Measurements from ENCODE around the gene EDN1. TPM values are rescaled to one million over a fixed set of nuclear protein-coding genes. Genes with fewer than 3 reads are reported as not detected.

Gene EDN1
- total and polyA plus RNA-seq, 7 experiments from 2014 or later, result 0.12 to 1.7 (median 1.4) TPM; not detected in 1

DNA sequence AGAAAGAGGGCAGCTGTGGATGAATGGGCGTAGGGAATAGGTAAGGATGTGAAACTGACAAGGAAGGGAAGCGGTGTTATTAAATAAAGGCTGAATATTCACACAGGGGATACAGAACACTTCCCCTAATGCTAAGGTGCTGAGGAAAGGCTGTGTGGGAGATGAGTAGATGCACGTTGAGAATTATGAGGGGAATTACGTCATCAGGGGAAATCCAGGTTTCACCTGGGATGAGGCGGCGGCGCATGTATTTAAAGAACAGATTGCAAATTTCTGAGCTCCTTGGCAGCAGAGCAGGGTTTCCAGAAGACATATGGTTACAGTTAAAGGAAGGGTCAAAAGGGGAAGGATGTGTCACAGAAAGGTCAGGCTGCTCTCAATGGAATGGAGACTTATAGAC lies 28.7 kb upstream of the EDN1 start:
- no peak overlapping the region for H3K4me3 ChIP-seq (ENCODE audit: low read length)
- Mint-ChIP-seq H3K9me3 (peaks cover 0 to 5% (median 0%) of the 10 kb centered on the region in 11 donors), H3K36me3 (peaks cover 0 to 4% (median 0%) of the 10 kb centered on the region in 5 donors), H3K4me3 (no peak overlapping the region), H3K27ac (no peak overlapping the region), H3K4me1 (peaks cover 0 to 9% (median 0%) of the 10 kb centered on the region in 7 donors), H3K27me3 (peaks cover 0 to 20% (median 0%) of the 10 kb centered on the region in 5 donors)
- H3K27ac ChIP-seq (ENCODE audit: low read depth, low read length), result no peak overlapping the region
- ATAC-seq (no peak), DNase-seq (no peak)
- intact Hi-C loops (cut with micrococcal nuclease), result no loop called here
- H3K4me1 ChIP-seq (ENCODE audit: control insufficient read depth in 2 of 2, insufficient read depth in 2 of 2, low read length in 2 of 2), result no peaks in the 10 kb centered on the region
- no peaks in the 10 kb centered on the region for H3K27me3 ChIP-seq (ENCODE audit: control insufficient read depth in 2 of 2, insufficient read depth in 2 of 2, low read length in 2 of 2)
- no peaks in the 10 kb centered on the region for H3K9me3 ChIP-seq (ENCODE audit: control insufficient read depth in 2 of 3, low read length in 3 of 3)
- ChIA-PET POLR2A (no interaction called here), CTCF (no interaction called here)
- H3K36me3 ChIP-seq (ENCODE audit: control insufficient read depth in 2 of 3, insufficient read depth in 3 of 3, low read length in 3 of 3), result no peaks in the 10 kb centered on the region

DNA sequence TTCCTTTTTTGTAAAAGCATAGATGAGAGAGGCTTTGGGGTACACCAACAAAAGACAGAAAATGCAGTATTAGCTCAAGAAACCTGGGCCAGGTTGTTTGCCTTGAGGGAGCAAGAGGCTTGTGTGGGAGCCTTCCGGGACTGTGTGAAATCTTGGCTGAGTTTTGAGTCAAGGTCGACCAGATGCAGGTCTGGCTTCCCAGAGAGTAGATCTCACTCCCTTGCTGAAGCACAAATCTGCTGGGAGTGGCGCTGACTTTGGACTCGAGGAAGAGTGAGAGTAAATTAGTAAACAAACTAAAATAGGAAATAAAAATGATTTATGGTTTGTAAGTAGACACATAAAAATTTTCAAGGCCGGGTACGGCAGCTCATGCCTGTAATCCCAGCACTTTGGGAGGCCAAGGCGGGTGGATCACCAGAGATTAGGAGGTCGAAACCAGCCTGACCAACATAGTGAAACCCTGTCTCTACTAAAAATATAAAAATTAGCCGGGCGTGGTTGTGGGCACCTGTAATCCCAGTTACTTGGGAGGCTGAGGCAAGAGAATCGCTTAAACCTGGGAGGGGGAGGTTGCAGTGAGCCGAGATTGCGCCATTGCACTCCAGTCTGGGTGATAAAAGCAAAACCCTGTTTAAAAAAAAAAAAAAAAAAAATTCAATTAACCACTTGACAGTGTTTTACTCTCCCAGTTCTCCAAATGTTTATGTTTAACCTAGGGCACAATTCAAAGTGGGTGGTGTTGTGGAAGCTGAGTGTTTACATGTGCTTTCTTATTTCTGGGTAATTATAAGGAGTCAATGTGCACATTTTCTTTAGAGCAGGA lies 27.7 kb upstream of the EDN1 start:
- no peaks in the 10 kb centered on the region for H3K4me1 ChIP-seq (ENCODE audit: control insufficient read depth in 2 of 2, insufficient read depth in 2 of 2, low read length in 2 of 2)
- peaks cover 0 to 4% (median 0%) of the 10 kb centered on the region in 5 donors for H3K36me3 Mint-ChIP-seq
- no peaks in the 10 kb centered on the region for H3K27me3 ChIP-seq (ENCODE audit: control insufficient read depth in 2 of 2, insufficient read depth in 2 of 2, low read length in 2 of 2)
- H3K27ac ChIP-seq (ENCODE audit: low read depth, low read length), result no peak overlapping the region
- POLR2A ChIA-PET, result no interaction called here
- peaks cover 0 to 5% (median 0%) of the 10 kb centered on the region in 11 donors for H3K9me3 Mint-ChIP-seq
- DNase-seq, result no peak
- H3K4me3 ChIP-seq (ENCODE audit: low read length), result no peak overlapping the region
- H3K27me3 Mint-ChIP-seq, result peaks cover 0 to 20% (median 0%) of the 10 kb centered on the region in 5 donors
- intact Hi-C loops (cut with micrococcal nuclease), result no loop called here
- no peaks in the 10 kb centered on the region for H3K36me3 ChIP-seq (ENCODE audit: control insufficient read depth in 2 of 3, insufficient read depth in 3 of 3, low read length in 3 of 3)
- no peak overlapping the region for H3K4me3 Mint-ChIP-seq
- peaks cover 0 to 14% (median 0%) of the 10 kb centered on the region in 7 donors for H3K4me1 Mint-ChIP-seq
- no peak for ATAC-seq
- H3K27ac Mint-ChIP-seq, result no peak overlapping the region
- H3K9me3 ChIP-seq (ENCODE audit: control insufficient read depth in 2 of 3, low read length in 3 of 3), result no peaks in the 10 kb centered on the region
- CTCF ChIA-PET, result no interaction called here

DNA sequence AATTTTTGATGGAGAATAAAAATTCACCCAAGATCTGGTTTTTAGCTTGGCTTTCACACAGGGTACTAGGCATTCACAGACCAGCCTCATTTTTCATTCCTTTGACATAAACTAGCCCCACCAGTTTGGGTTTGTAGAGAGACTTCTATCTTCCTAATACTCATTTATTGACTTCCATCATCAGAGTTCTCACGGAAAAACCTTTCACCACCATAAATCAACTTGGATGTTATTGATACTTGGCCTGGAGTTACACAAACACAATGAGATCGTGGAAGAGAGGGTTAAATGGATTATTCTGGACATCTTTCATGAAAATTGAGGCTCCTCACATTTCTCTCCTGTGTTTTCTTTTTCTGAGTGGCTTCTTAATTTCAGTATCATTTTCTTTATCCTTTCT lies 26.8 kb upstream of the EDN1 start:
- Histone ChIP-seq H3K4me1 (ENCODE audit: control insufficient read depth in 2 of 2, insufficient read depth in 2 of 2, low read length in 2 of 2) (no peaks in the 10 kb centered on the region), H3K4me3 (ENCODE audit: low read length) (no peak overlapping the region), H3K27ac (ENCODE audit: low read depth, low read length) (no peak overlapping the region), H3K9me3 (ENCODE audit: control insufficient read depth in 2 of 3, low read length in 3 of 3) (no peaks in the 10 kb centered on the region), H3K27me3 (ENCODE audit: control insufficient read depth in 2 of 2, insufficient read depth in 2 of 2, low read length in 2 of 2) (no peaks in the 10 kb centered on the region), H3K36me3 (ENCODE audit: control insufficient read depth in 2 of 3, insufficient read depth in 3 of 3, low read length in 3 of 3) (no peaks in the 10 kb centered on the region)
- H3K4me1 Mint-ChIP-seq, result peaks cover 0 to 21% (median 0%) of the 10 kb centered on the region in 7 donors
- ChIA-PET CTCF (no interaction called here), POLR2A (no interaction called here)
- H3K27ac Mint-ChIP-seq, result no peak overlapping the region
- peaks cover 0 to 5% (median 0%) of the 10 kb centered on the region in 11 donors for H3K9me3 Mint-ChIP-seq
- DNase-seq (no peak), ATAC-seq (no peak)
- intact Hi-C loops (cut with micrococcal nuclease), result no loop called here
- H3K4me3 Mint-ChIP-seq, result no peak overlapping the region
- peaks cover 0 to 4% (median 0%) of the 10 kb centered on the region in 5 donors for H3K36me3 Mint-ChIP-seq
- peaks cover 0 to 22% (median 0%) of the 10 kb centered on the region in 5 donors for H3K27me3 Mint-ChIP-seq

DNA sequence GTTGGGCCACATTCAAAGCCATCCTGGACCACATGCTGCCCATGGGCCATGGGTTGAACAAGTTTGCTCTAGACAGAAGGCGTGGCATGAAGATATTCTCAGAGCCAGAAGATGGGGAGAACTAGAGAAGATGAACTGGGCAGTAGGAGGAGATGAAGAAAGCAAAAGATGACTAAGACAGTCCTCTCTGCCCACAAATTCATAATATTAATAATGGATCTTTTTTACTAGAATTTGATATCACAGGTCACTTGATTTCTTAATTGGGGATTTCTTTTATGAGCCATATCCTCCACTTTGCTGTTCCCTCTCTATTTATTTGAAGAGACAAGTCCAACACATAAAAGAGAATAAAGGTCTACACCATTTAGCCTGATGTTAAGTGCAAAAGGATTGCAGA lies 25.5 kb upstream of the EDN1 start:
- no peak overlapping the region for H3K4me3 Mint-ChIP-seq
- Histone ChIP-seq H3K36me3 (ENCODE audit: control insufficient read depth in 2 of 3, insufficient read depth in 3 of 3, low read length in 3 of 3) (no peaks in the 10 kb centered on the region), H3K9me3 (ENCODE audit: control insufficient read depth in 2 of 3, low read length in 3 of 3) (no peaks in the 10 kb centered on the region), H3K4me3 (ENCODE audit: low read length) (no peak overlapping the region), H3K4me1 (ENCODE audit: control insufficient read depth in 2 of 2, insufficient read depth in 2 of 2, low read length in 2 of 2) (no peaks in the 10 kb centered on the region), H3K27ac (ENCODE audit: low read depth, low read length) (no peak overlapping the region), H3K27me3 (ENCODE audit: control insufficient read depth in 2 of 2, insufficient read depth in 2 of 2, low read length in 2 of 2) (no peaks in the 10 kb centered on the region)
- H3K27ac Mint-ChIP-seq, result no peak overlapping the region
- no peak for DNase-seq
- peaks cover 0 to 21% (median 0%) of the 10 kb centered on the region in 7 donors for H3K4me1 Mint-ChIP-seq
- CTCF ChIA-PET, result no interaction called here
- no peak for ATAC-seq
- H3K36me3 Mint-ChIP-seq, result peaks cover 0 to 4% (median 0%) of the 10 kb centered on the region in 5 donors
- peaks cover 0 to 26% (median 0%) of the 10 kb centered on the region in 5 donors for H3K27me3 Mint-ChIP-seq
- intact Hi-C loops (cut with micrococcal nuclease), result no loop called here
- POLR2A ChIA-PET, result no interaction called here
- H3K9me3 Mint-ChIP-seq, result peaks cover 0 to 5% (median 0%) of the 10 kb centered on the region in 11 donors

DNA sequence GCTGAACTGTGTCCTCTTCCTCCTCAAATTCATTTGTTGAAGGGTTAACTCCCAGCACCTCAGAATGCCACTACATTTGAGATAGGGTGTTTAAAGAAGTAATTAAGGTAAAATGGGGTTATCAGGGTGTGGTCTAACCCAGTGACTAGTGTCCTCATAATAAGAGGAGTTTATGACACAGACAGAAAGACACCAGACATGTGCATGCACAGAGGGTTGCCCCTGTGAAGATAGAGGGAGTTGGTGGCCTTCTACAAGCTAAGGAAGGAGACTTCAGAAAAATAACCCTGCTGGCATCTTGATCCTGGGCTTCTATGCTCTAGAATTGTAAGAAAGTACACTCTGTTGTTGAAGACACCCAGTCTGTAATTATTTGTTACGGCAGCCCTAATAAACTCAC lies 24.9 kb upstream of the EDN1 start:
- DNase-seq, result no peak
- POLR2A ChIA-PET, result no interaction called here
- intact Hi-C loops (cut with micrococcal nuclease), result no loop called here

DNA sequence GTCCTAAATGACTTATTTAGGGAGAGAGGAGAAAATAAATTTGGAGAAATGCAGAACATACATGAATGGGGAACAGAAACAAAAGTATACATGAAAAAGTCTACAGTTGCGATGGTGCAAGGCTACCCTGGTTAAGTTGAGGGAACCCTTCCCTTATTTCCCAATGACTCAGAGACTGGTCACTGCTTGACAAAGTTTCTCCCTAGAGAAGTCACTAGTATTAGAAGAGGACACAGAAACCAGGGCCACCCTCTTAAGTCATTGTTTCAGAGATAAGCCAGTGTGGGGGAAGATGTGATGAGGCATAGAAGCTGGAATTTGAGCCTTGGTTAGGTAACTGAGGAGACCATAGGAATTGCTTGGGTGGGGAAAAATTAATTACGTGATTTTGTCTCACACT lies 24.4 kb upstream of the EDN1 start:
- Histone ChIP-seq H3K4me3 (ENCODE audit: low read length) (no peak overlapping the region), H3K4me1 (ENCODE audit: control insufficient read depth in 2 of 2, insufficient read depth in 2 of 2, low read length in 2 of 2) (no peaks in the 10 kb centered on the region), H3K36me3 (ENCODE audit: control insufficient read depth in 2 of 3, insufficient read depth in 3 of 3, low read length in 3 of 3) (no peaks in the 10 kb centered on the region), H3K9me3 (ENCODE audit: control insufficient read depth in 2 of 3, low read length in 3 of 3) (no peaks in the 10 kb centered on the region), H3K27ac (ENCODE audit: low read depth, low read length) (no peak overlapping the region), H3K27me3 (ENCODE audit: control insufficient read depth in 2 of 2, insufficient read depth in 2 of 2, low read length in 2 of 2) (no peaks in the 10 kb centered on the region)
- Mint-ChIP-seq H3K4me3 (no peak overlapping the region), H3K4me1 (peaks cover 0 to 24% (median 0%) of the 10 kb centered on the region in 7 donors), H3K27me3 (peaks cover 0 to 25% (median 0%) of the 10 kb centered on the region in 5 donors), H3K27ac (no peak overlapping the region), H3K36me3 (peaks cover 0 to 6% (median 4%) of the 10 kb centered on the region in 5 donors), H3K9me3 (peaks cover 0 to 8% (median 0%) of the 10 kb centered on the region in 11 donors)
- CTCF ChIA-PET, result no interaction called here
- DNase-seq (no peak), ATAC-seq (peak; percentile 87)
- intact Hi-C loops (cut with micrococcal nuclease), result no loop called here
- POLR2A ChIA-PET, result no interaction called here

More for the DNA sequence above, 24.9 kb upstream of the EDN1 start:
- H3K36me3 ChIP-seq (ENCODE audit: control insufficient read depth in 2 of 3, insufficient read depth in 3 of 3, low read length in 3 of 3), result no peaks in the 10 kb centered on the region
- CTCF ChIA-PET, result no interaction called here
- peak; percentile 47 for ATAC-seq
- peaks cover 0 to 5% (median 0%) of the 10 kb centered on the region in 11 donors for H3K9me3 Mint-ChIP-seq
- H3K27ac Mint-ChIP-seq, result no peak overlapping the region
- no peaks in the 10 kb centered on the region for H3K4me1 ChIP-seq (ENCODE audit: control insufficient read depth in 2 of 2, insufficient read depth in 2 of 2, low read length in 2 of 2)
- H3K4me1 Mint-ChIP-seq, result peaks cover 0 to 21% (median 0%) of the 10 kb centered on the region in 7 donors
- peaks cover 0 to 4% (median 4%) of the 10 kb centered on the region in 5 donors for H3K36me3 Mint-ChIP-seq
- no peak overlapping the region for H3K4me3 ChIP-seq (ENCODE audit: low read length)
- no peak overlapping the region for H3K4me3 Mint-ChIP-seq
- H3K27me3 ChIP-seq (ENCODE audit: control insufficient read depth in 2 of 2, insufficient read depth in 2 of 2, low read length in 2 of 2), result no peaks in the 10 kb centered on the region
- no peaks in the 10 kb centered on the region for H3K9me3 ChIP-seq (ENCODE audit: control insufficient read depth in 2 of 3, low read length in 3 of 3)
- no peak overlapping the region for H3K27ac ChIP-seq (ENCODE audit: low read depth, low read length)
- H3K27me3 Mint-ChIP-seq, result peaks cover 0 to 30% (median 0%) of the 10 kb centered on the region in 5 donors

DNA sequence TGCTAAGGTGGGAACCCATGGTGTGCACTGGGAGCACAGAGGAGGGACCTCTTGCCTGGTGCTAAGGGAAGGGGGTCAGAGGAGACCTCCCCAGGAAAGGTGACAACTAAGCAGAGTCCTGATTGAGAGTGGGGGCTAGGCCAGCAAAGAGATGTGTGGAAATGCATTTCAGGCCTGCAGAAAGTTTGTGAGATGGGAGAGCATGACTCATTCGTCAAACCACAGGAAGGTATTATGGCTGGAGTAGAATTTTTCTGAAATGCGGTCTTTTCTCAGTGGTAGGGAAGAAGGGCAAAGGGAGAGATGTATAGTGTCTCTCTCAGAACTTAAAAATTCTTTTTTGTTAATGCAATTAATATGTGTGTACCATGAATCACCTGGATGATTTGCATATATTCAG lies 23.6 kb upstream of the EDN1 start:
- Mint-ChIP-seq H3K4me1 (peaks cover 0 to 25% (median 0%) of the 10 kb centered on the region in 7 donors), H3K9me3 (peaks cover 0 to 10% (median 0%) of the 10 kb centered on the region in 11 donors), H3K36me3 (peaks cover 0 to 9% (median 0%) of the 10 kb centered on the region in 5 donors), H3K27me3 (peaks cover 0 to 20% (median 0%) of the 10 kb centered on the region in 5 donors), H3K27ac (no peak overlapping the region), H3K4me3 (no peak overlapping the region)
- Histone ChIP-seq H3K27ac (ENCODE audit: low read depth, low read length) (no peak overlapping the region), H3K4me1 (ENCODE audit: control insufficient read depth in 2 of 2, insufficient read depth in 2 of 2, low read length in 2 of 2) (no peaks in the 10 kb centered on the region), H3K9me3 (ENCODE audit: control insufficient read depth in 2 of 3, low read length in 3 of 3) (peaks cover 0 to under 1% (median 0%) of the 10 kb centered on the region in 3 experiments), H3K4me3 (ENCODE audit: low read length) (no peak overlapping the region), H3K36me3 (ENCODE audit: control insufficient read depth in 2 of 3, insufficient read depth in 3 of 3, low read length in 3 of 3) (no peaks in the 10 kb centered on the region), H3K27me3 (ENCODE audit: control insufficient read depth in 2 of 2, insufficient read depth in 2 of 2, low read length in 2 of 2) (no peaks in the 10 kb centered on the region)
- intact Hi-C loops (cut with micrococcal nuclease), result no loop called here
- ChIA-PET POLR2A (no interaction called here), CTCF (no interaction called here)
- ATAC-seq, result peak; percentile 44
- DNase-seq, result no peak
